Gastrocnemius medialis (tissue), 4 donors: ENCODE data around the gene MRPL50.

Experiments used
- CTCF ChIP-seq, 5 experiments: fragments of 450-650 bp in 3 of 5; fragments of 200-600 bp in 2 of 5; sonication (generic) in 2 of 5; IDR thresholded peaks in 4 of 5; conservative IDR thresholded peaks in 1 of 5; 1 replicate in 4 of 5; 2 replicates in 1 of 5; pipeline ENCODE4 v1.5.1; 2016 to 2019; ENCODE audit warnings: antibody characterized with exemption in 5 of 5, mild to moderate bottlenecking in 3 of 5, moderate library complexity in 3 of 5
- POLR2A ChIP-seq, 2 donors: fragments of 450-650 bp; IDR thresholded peaks; one replicate each; pipeline ENCODE4 v1.6.1; 2017; ENCODE audit warnings: antibody characterized with exemption in 2 of 2, mild to moderate bottlenecking in 2 of 2, moderate library complexity in 2 of 2

DNA sequence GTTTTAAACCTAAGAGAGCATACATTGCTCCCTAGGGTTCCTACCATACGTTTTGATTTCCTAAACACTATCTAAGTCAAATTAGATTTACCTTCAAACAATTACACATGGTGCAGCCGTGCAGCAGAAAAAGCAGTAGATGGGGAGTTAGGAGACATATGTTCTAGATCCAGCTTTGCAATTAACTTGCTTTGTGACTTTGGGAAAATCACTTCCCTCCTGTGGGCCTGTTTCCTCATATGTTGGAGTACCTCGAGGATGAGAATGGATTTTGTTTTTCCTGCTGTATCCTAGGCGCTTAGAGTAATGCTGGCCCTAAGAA, 711 bp downstream of the MRPL50 start:
- TF ChIP-seq POLR2A (IDR thresholded peaks at IDR 0.05): no peak
- TF ChIP-seq CTCF (IDR thresholded peaks at IDR 0.05 in 4 of 5, conservative IDR thresholded peaks at IDR 0.05 in 1 of 5): no peak
